ENCODE results near the gene ARIH2. TPM values are rescaled to one million over a fixed set of nuclear protein-coding genes. Genes with fewer than 3 reads are reported as not detected.

ARIH2 gene
- total RNA-seq, 5 donors from 2014 or later (not counting 1 experiment from before 2014, with no cell fraction given) = 136 to 163 (median 153) TPM

DNA sequence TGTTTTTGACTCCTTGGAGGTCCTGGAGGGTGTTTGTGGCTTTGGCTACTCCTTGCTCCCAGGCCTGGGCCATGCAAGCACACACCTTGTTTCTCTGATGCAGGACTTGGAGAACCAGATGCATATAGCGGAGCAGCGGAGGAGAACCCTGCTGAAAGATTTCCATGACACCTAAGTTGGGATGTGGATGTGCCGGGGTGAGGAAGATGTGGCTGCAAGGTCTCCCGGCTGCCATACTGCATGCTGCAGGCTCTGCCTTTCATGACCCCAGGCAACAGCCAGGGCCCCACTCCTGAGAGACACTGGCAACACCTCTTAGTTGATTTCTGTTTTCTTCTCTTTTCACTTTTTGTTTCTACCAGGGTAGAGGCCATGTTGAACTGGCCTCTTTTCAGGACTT, 64.5 kb downstream of the ARIH2 start:
- no peak overlapping the region for H3K4me3 Mint-ChIP-seq
- peaks cover 0 to 9% of the 10 kb centered on the region in 2 experiments for H3K4me1 ChIP-seq (ENCODE audit: control insufficient read depth in 1 of 2, extremely low read depth in 1 of 2, insufficient read depth in 2 of 2, low read length in 2 of 2)
- no peak overlapping the region for H3K4me3 ChIP-seq (ENCODE audit: control insufficient read depth in 1 of 2, extremely low read depth in 1 of 2, low read length in 1 of 2)
- POLR2A ChIA-PET = no interaction called here
- peak overlapping the region in 1 of 2 donors; percentile 71 for H3K27ac Mint-ChIP-seq
- no peaks in the 10 kb centered on the region for H3K27me3 Mint-ChIP-seq
- peaks cover 36% of the 10 kb centered on the region for H3K36me3 Mint-ChIP-seq
- H3K27ac ChIP-seq (ENCODE audit: low read length) = no peak overlapping the region
- H3K4me1 Mint-ChIP-seq = peaks cover 6 to 10% (median 8%) of the 10 kb centered on the region in 3 donors
- H3K9me3 Mint-ChIP-seq = no peaks in the 10 kb centered on the region
- ATAC-seq (replicated peaks in 1 of 4) (no peak), DNase-seq (no peak)
- CTCF ChIA-PET = no interaction called here
- no peaks in the 10 kb centered on the region for H3K27me3 ChIP-seq (replicated peaks in 1 of 2; ENCODE audit: control insufficient read depth in 2 of 2, extremely low read depth in 1 of 2, insufficient read depth in 2 of 2, low read length in 1 of 2)
- peaks cover 17 to 66% of the 10 kb centered on the region in 2 donors for H3K36me3 ChIP-seq (ENCODE audit: control insufficient read depth in 2 of 2, extremely low read depth in 1 of 2, insufficient read depth in 1 of 2, low read length in 1 of 2)
- H3K9me3 ChIP-seq = no peaks in the 10 kb centered on the region
- no CpG with 5 or more reads among the region's 4 CpGs for WGBS (ENCODE audit: insufficient coverage)

DNA sequence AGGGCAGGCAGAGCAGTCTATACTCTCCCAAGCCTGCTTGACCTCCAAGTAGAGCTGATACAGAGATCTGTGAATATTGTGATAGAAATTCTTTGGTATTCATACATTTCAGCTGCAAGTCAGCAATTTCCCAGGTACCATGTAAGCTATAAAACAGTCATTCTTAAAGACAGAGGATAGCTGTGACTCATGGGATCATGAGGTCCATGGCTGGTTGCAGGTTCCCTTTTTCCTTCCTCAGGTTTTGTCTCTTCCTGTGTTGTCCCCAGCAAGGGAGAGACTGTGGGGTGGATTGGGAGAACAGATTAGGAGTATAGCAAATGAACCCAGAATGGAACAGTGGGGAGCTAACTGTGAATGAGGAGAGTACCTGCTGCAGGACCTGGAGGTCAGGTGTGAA, 66.0 kb downstream of the ARIH2 start:
- Histone ChIP-seq H3K27me3 (replicated peaks in 1 of 2; ENCODE audit: control insufficient read depth in 2 of 2, extremely low read depth in 1 of 2, insufficient read depth in 2 of 2, low read length in 1 of 2) (no peaks in the 10 kb centered on the region), H3K9me3 (no peaks in the 10 kb centered on the region), H3K27ac (ENCODE audit: low read length) (no peak overlapping the region), H3K36me3 (ENCODE audit: control insufficient read depth in 2 of 2, extremely low read depth in 1 of 2, insufficient read depth in 1 of 2, low read length in 1 of 2) (peaks cover 14 to 57% of the 10 kb centered on the region in 2 donors), H3K4me3 (ENCODE audit: control insufficient read depth in 1 of 2, extremely low read depth in 1 of 2, low read length in 1 of 2) (no peak overlapping the region), H3K4me1 (ENCODE audit: control insufficient read depth in 1 of 2, extremely low read depth in 1 of 2, insufficient read depth in 2 of 2, low read length in 2 of 2) (peaks cover 5 to 24% of the 10 kb centered on the region in 2 experiments)
- no peaks in the 10 kb centered on the region for H3K9me3 Mint-ChIP-seq
- H3K36me3 Mint-ChIP-seq = peaks cover 28% of the 10 kb centered on the region
- H3K27ac Mint-ChIP-seq = peak overlapping the region; percentile 11 to 65
- no peaks in the 10 kb centered on the region for H3K27me3 Mint-ChIP-seq
- ChIA-PET CTCF (interaction anchor here (0.6 to 1.4 kb wide), 3 partner anchors 37 to 136 kb away, joined by 3 read pairs; partner anchors contain the start of genes IMPDH2 (in 1 of the 2), NDUFAF3 (in 1 of the 2) and USP19 (in 1 of the 2)), POLR2A (no interaction called here)
- no peak overlapping the region for H3K4me3 Mint-ChIP-seq
- DNase-seq (no peak), ATAC-seq (replicated peaks in 1 of 4) (no peak)
- H3K4me1 Mint-ChIP-seq = peaks cover 17 to 19% (median 19%) of the 10 kb centered on the region in 3 donors

GRCh38 chr3:48985831-48986376, 67.3 kb downstream of the ARIH2 start:
- Mint-ChIP-seq H3K4me3 (no peak overlapping the region), H3K9me3 (no peaks in the 10 kb centered on the region), H3K36me3 (peaks cover 24% of the 10 kb centered on the region), H3K27ac (peak overlapping the region in 1 of 2 donors; percentile 59), H3K4me1 (peaks cover 20 to 22% (median 22%) of the 10 kb centered on the region in 3 donors), H3K27me3 (no peaks in the 10 kb centered on the region)
- ATAC-seq (replicated peaks in 1 of 4) (no peak), DNase-seq (no peak)
- H3K36me3 ChIP-seq (ENCODE audit: control insufficient read depth in 2 of 2, extremely low read depth in 1 of 2, insufficient read depth in 1 of 2, low read length in 1 of 2) = peaks cover 14 to 47% of the 10 kb centered on the region in 2 donors
- ChIA-PET CTCF (interaction anchor here in 1 of 2 donors (0.9 kb wide), 1 partner anchor 22 kb away, joined by 5 read pairs; the partner anchor contains the start of gene WDR6), POLR2A (interaction anchor here in 1 of 2 donors (0.6 kb wide), 1 partner anchor 26 kb away, joined by 3 read pairs; no protein-coding TSS in a partner anchor)
- peaks cover 5 to 29% of the 10 kb centered on the region in 2 experiments for H3K4me1 ChIP-seq (ENCODE audit: control insufficient read depth in 1 of 2, extremely low read depth in 1 of 2, insufficient read depth in 2 of 2, low read length in 2 of 2)
- H3K9me3 ChIP-seq = no peaks in the 10 kb centered on the region
- 98% methylated on average over 5 of the region's 7 CpGs for WGBS (ENCODE audit: insufficient coverage)
- no peak overlapping the region for H3K27ac ChIP-seq (ENCODE audit: low read length)
- no peak overlapping the region for H3K4me3 ChIP-seq (ENCODE audit: control insufficient read depth in 1 of 2, extremely low read depth in 1 of 2, low read length in 1 of 2)
- H3K27me3 ChIP-seq (replicated peaks in 1 of 2; ENCODE audit: control insufficient read depth in 2 of 2, extremely low read depth in 1 of 2, insufficient read depth in 2 of 2, low read length in 1 of 2) = no peaks in the 10 kb centered on the region

- no peaks in the 10 kb centered on the region for H3K27me3 Mint-ChIP-seq
- peak overlapping the region; percentile 87 to 95 (median 93) for H3K4me3 Mint-ChIP-seq
- H3K4me1 ChIP-seq (ENCODE audit: control insufficient read depth in 1 of 2, extremely low read depth in 1 of 2, insufficient read depth in 2 of 2, low read length in 2 of 2) = peaks cover 8 to 39% of the 10 kb centered on the region in 2 experiments
- peak overlapping the region; percentile 67 for H3K27ac ChIP-seq (ENCODE audit: low read length)
- no peak for DNase-seq
- H3K9me3 Mint-ChIP-seq = no peaks in the 10 kb centered on the region
- peaks cover 42 to 47% (median 47%) of the 10 kb centered on the region in 3 donors for H3K4me1 Mint-ChIP-seq
- H3K27me3 ChIP-seq (replicated peaks in 1 of 2; ENCODE audit: control insufficient read depth in 2 of 2, extremely low read depth in 1 of 2, insufficient read depth in 2 of 2, low read length in 1 of 2) = no peaks in the 10 kb centered on the region
- CTCF ChIA-PET = interaction anchor here in 1 of 2 donors (1.1 to 3.4 kb wide), 3 partner anchors 18 to 105 kb away, joined by 5 to 64 read pairs (median 28); partner anchors contain the start of genes NDUFAF3, QRICH1 and WDR6
- ATAC-seq (replicated peaks in 1 of 4) = peak in 1 of 4 experiments; percentile 1
- H3K27ac Mint-ChIP-seq = peak overlapping the region; percentile 90 to 91
- POLR2A ChIA-PET = interaction anchor here in 1 of 2 donors (0.6 kb wide), 1 partner anchor 23 kb away, joined by 3 read pairs; no protein-coding TSS in a partner anchor
- peaks cover 3% of the 10 kb centered on the region for H3K36me3 Mint-ChIP-seq
- peaks cover 13 to 18% of the 10 kb centered on the region in 2 donors for H3K36me3 ChIP-seq (ENCODE audit: control insufficient read depth in 2 of 2, extremely low read depth in 1 of 2, insufficient read depth in 1 of 2, low read length in 1 of 2)
- H3K4me3 ChIP-seq (ENCODE audit: control insufficient read depth in 1 of 2, extremely low read depth in 1 of 2, low read length in 1 of 2) = peak overlapping the region; percentile 63 to 94
- H3K9me3 ChIP-seq = no peaks in the 10 kb centered on the region
- WGBS (ENCODE audit: insufficient coverage) = 6% methylated on average over 20 of the region's 21 CpGs
Observed at GRCh38 chr3:48989126-48989795, 70.6 kb downstream of the ARIH2 start.

- Mint-ChIP-seq H3K36me3 (peaks cover 6% of the 10 kb centered on the region), H3K9me3 (no peaks in the 10 kb centered on the region), H3K4me3 (peak within 1 kb of the TSS; percentile 89 to 95 (median 93)), H3K27ac (peak within 1 kb of the TSS; percentile 92 to 93), H3K4me1 (peaks cover 46 to 51% (median 47%) of the 10 kb centered on the region in 3 donors), H3K27me3 (no peaks in the 10 kb centered on the region)
- CTCF ChIA-PET = interaction anchor here in 1 of 2 donors (1.1 to 3.4 kb wide), 3 partner anchors 17 to 104 kb away, joined by 5 to 64 read pairs (median 28); partner anchors contain the start of genes NDUFAF3, QRICH1 and WDR6
- peaks cover 8 to 39% of the 10 kb centered on the region in 2 experiments for H3K4me1 ChIP-seq (ENCODE audit: control insufficient read depth in 1 of 2, extremely low read depth in 1 of 2, insufficient read depth in 2 of 2, low read length in 2 of 2)
- peaks cover 6 to 11% of the 10 kb centered on the region in 2 donors for H3K36me3 ChIP-seq (ENCODE audit: control insufficient read depth in 2 of 2, extremely low read depth in 1 of 2, insufficient read depth in 1 of 2, low read length in 1 of 2)
- ATAC-seq (replicated peaks in 1 of 4) = peak; percentile 61 to 76 (median 74)
- no peaks in the 10 kb centered on the region for H3K27me3 ChIP-seq (replicated peaks in 1 of 2; ENCODE audit: control insufficient read depth in 2 of 2, extremely low read depth in 1 of 2, insufficient read depth in 2 of 2, low read length in 1 of 2)
- H3K27ac ChIP-seq (ENCODE audit: low read length) = peak within 1 kb of the TSS; percentile 67
- POLR2A ChIA-PET = interaction anchor here in 1 of 2 donors (0.6 kb wide), 1 partner anchor 22 kb away, joined by 3 read pairs; no protein-coding TSS in a partner anchor
- H3K9me3 ChIP-seq = no peaks in the 10 kb centered on the region
- peak; percentile 26 to 84 (median 51) for DNase-seq
- WGBS (ENCODE audit: insufficient coverage) = under 1% methylated on average over 91 of the region's 91 CpGs
- H3K4me3 ChIP-seq (ENCODE audit: control insufficient read depth in 1 of 2, extremely low read depth in 1 of 2, low read length in 1 of 2) = peak within 1 kb of the TSS; percentile 88 to 94
Observed at GRCh38 chr3:48989796-48990635, 71.4 kb downstream of the ARIH2 start, which contains the start of gene P4HTM. Gene P4HTM (plus strand): TSS chr3:48990241. CDS start chr3:48990257, 16 bp downstream.

Measured in T-cell (primary cell).